MCF 10A (cell line): ENCODE measurements around the gene NFATC1. TPM values are rescaled to one million over a fixed set of nuclear protein-coding genes. Genes with fewer than 3 reads are reported as not detected.

ENCODE experiments used
- BruUV-seq: library from RNA; stranded (reverse); fragments of 400-500 nt; replicated peaks from 2 replicates; lab custom pipeline; 2021; lab: Mats Ljungman, UMichigan
- CTCF ChIA-PET: fragments of 300-600 bp; sonication (Branson Sonifier 250); formaldehyde crosslinking; extraction: SDS; loops from one replicate; lab custom pipeline; 2021; ENCODE audit warnings: antibody characterized with exemption, inconsistent platforms; lab: Yijun Ruan, JAX
- POLR2A ChIA-PET: fragments of 300-600, 350-650 bp; sonication (Branson Sonifier 250); formaldehyde crosslinking; extraction: SDS; loops from one replicate; lab custom pipeline; 2020; ENCODE audit warnings: antibody characterized with exemption, inconsistent platforms; lab: Yijun Ruan, JAX
- DNase-seq: peaks from one replicate; pipeline ENCODE4 v3.0.0-alpha.2; 2018; ENCODE audit not compliant: unreplicated experiment
- H3K27ac Mint-ChIP-seq: one replicate; pipeline ENCODE4 v1.8.0; 2022; ENCODE audit warnings: mild to moderate bottlenecking, low read depth, mixed read lengths; ENCODE audit not compliant: unreplicated experiment
- H3K27me3 Mint-ChIP-seq: one replicate; pipeline ENCODE4 v1.8.0; 2022; ENCODE audit warnings: mixed read lengths; ENCODE audit not compliant: insufficient read depth, unreplicated experiment
- H3K36me3 Mint-ChIP-seq: one replicate; pipeline ENCODE4 v1.8.0; 2022; ENCODE audit warnings: mild to moderate bottlenecking, moderate library complexity, mixed read lengths; ENCODE audit not compliant: insufficient read depth, unreplicated experiment
- H3K4me1 Mint-ChIP-seq: one replicate; pipeline ENCODE4 v1.8.0; 2022; ENCODE audit warnings: mixed read lengths; ENCODE audit not compliant: insufficient read depth, unreplicated experiment
- H3K4me3 Mint-ChIP-seq: one replicate; pipeline ENCODE4 v1.8.0; 2022; ENCODE audit warnings: mild to moderate bottlenecking, moderate library complexity, mixed read lengths; ENCODE audit not compliant: unreplicated experiment
- H3K9me3 Mint-ChIP-seq: one replicate; pipeline ENCODE4 v1.8.0; 2022; ENCODE audit warnings: mixed read lengths; ENCODE audit not compliant: unreplicated experiment
- intact Hi-C: fragments of 100-400 bp; cut with micrococcal nuclease; formaldehyde crosslinking; loops from 2 replicates; pipeline ENCODE4 v1.14.1; 2022
- total RNA-seq: library from RNA; stranded (reverse); gene quantifications from 2 replicates; pipeline ENCODE4 v1.2.3, GENCODE V29; 2022
- TF ChIP-seq, protein P1 (sequence below): fragments of 200-600 bp; IDR thresholded peaks from one replicate; pipeline ENCODE4 v1.8.0; 2022; ENCODE audit warnings: antibody characterized with exemption, mild to moderate bottlenecking; ENCODE audit not compliant: unreplicated experiment

NFATC1 gene
- total RNA-seq, 1 experiment from 2014 or later = 2.0 TPM

DNA sequence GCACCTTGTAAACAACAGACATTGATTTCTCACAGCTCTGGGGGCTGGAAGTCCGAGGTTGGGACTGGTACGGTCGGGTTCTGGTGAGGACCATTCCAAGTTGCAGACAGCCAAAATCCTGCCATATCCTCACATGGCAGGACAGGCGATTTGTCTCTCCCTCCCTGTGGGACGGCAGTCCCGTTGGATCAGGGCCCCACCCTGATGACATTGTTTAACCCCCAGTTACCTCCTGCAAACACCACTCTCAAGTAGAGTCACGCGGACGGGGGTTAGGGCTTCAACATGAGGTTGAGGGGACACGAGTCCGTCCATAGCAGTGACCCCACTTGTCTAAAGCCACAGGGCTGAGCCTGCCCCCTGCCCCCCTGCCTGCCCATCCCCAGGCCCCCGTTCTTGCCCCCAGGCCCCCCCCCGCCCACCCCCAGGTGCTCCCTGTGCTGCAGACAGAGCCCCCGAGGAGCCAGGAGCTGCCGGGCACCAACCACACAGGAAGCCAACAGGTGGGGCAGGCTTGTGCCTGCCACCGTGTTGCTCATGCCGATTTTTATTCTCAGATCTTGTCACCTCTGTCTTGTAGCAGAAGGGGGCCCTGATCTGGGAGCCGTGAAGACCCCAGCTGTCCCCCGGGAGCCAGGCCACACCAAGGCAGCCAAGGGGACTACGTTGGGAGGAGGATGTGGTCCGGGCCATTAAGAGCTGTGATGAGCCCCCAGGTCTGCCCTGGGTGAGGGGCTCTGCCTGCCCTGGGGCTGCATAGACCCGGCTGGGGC is 82.2 kb downstream of the NFATC1 start:
- DNase-seq = no peak
- Mint-ChIP-seq H3K27me3 (no peaks in the 10 kb centered on the region), H3K9me3 (no peaks in the 10 kb centered on the region), H3K36me3 (peaks cover 3% of the 10 kb centered on the region), H3K27ac (no peak overlapping the region), H3K4me1 (no peaks in the 10 kb centered on the region), H3K4me3 (no peak overlapping the region)
- CTCF ChIA-PET = no interaction called here
- POLR2A ChIA-PET = no interaction called here
- no TSS peak for BruUV-seq
- TF ChIP-seq, protein P1, sequence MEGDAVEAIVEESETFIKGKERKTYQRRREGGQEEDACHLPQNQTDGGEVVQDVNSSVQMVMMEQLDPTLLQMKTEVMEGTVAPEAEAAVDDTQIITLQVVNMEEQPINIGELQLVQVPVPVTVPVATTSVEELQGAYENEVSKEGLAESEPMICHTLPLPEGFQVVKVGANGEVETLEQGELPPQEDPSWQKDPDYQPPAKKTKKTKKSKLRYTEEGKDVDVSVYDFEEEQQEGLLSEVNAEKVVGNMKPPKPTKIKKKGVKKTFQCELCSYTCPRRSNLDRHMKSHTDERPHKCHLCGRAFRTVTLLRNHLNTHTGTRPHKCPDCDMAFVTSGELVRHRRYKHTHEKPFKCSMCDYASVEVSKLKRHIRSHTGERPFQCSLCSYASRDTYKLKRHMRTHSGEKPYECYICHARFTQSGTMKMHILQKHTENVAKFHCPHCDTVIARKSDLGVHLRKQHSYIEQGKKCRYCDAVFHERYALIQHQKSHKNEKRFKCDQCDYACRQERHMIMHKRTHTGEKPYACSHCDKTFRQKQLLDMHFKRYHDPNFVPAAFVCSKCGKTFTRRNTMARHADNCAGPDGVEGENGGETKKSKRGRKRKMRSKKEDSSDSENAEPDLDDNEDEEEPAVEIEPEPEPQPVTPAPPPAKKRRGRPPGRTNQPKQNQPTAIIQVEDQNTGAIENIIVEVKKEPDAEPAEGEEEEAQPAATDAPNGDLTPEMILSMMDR = no peak
- intact Hi-C loops = no loop called here

- intact Hi-C loops = no loop called here
- H3K27ac Mint-ChIP-seq = no peak overlapping the region
- H3K27me3 Mint-ChIP-seq = no peaks in the 10 kb centered on the region
- H3K4me1 Mint-ChIP-seq = no peaks in the 10 kb centered on the region
- TF ChIP-seq, protein P1 = no peak
- no peaks in the 10 kb centered on the region for H3K9me3 Mint-ChIP-seq
- ChIA-PET POLR2A (no interaction called here), CTCF (interaction anchor here (0.6 to 1.3 kb wide), 2 partner anchors 19 to 149 kb away, joined by 3 read pairs; no protein-coding TSS in a partner anchor)
- BruUV-seq = no TSS peak
- no peaks in the 10 kb centered on the region for H3K36me3 Mint-ChIP-seq
- no peak overlapping the region for H3K4me3 Mint-ChIP-seq
- no peak for DNase-seq
Observed at GRCh38 chr18:79478484-79479115, 82.9 kb downstream of the NFATC1 start.

DNA sequence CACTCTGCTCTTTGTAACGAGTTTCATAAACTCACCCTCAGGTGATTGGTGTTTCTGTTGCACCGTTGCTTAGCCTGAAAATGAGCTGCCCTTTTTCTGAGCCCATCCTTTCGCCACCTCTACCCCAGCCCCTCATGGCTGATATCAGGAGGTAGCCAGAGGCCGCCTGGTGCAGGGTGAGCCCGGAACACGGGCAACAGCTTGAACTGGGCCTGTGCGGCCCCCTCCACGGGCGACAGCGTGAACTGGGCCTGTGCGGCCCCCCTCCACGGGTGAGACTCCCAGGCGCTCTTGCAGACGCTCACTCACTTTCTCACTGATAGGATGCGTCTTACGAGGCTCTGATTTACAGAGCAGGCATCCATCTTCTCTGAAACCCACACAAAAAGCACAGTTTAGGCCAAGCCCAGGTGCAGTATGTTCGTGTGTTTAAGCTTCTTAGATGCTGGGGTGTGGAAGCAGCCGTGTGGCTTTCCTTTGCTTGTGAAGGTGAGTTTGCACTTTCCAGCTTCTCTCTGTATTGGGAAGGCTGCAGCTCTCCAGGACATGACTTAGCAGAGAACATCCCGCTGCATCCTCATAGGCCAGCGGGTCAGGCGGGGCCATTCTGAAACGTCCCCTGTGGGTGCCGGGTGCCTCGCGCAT is 83.5 kb downstream of the NFATC1 start:
- intact Hi-C loops = no loop called here
- Mint-ChIP-seq H3K9me3 (no peaks in the 10 kb centered on the region), H3K27ac (no peak overlapping the region), H3K4me1 (no peaks in the 10 kb centered on the region), H3K36me3 (no peaks in the 10 kb centered on the region), H3K4me3 (no peak overlapping the region), H3K27me3 (no peaks in the 10 kb centered on the region)
- TF ChIP-seq, protein P1 = no peak
- POLR2A ChIA-PET = no interaction called here
- CTCF ChIA-PET = interaction anchor here (0.6 to 1.3 kb wide), 3 partner anchors 18 to 148 kb away, joined by 3 read pairs; no protein-coding TSS in a partner anchor
- BruUV-seq = no TSS peak
- DNase-seq = no peak

DNA sequence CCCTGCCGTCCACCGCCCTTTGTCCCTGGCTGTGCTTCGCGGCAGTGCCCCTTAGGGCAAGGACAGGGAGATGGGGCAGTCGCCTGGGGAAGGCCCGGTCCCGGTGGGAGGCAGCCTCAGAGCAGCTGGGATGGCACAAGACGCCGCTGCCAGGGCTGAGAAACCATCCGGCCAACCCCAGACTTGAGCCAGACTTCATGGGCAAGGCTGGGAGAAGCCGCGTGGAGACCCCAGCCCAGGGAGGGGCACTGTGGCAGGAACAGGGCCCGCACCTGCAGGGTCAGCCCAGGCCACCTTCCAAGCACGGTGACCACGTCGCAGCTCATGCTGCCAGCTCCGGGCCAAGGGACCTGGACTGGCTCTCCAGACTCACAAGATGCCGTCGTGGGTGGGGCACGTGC is 84.0 kb downstream of the NFATC1 start:
- no peaks in the 10 kb centered on the region for H3K9me3 Mint-ChIP-seq
- H3K27ac Mint-ChIP-seq = no peak overlapping the region
- H3K36me3 Mint-ChIP-seq = no peaks in the 10 kb centered on the region
- ChIA-PET CTCF (interaction anchor here (0.9 to 1.3 kb wide), 2 partner anchors 18 to 98 kb away, joined by 3 read pairs; no protein-coding TSS in a partner anchor), POLR2A (no interaction called here)
- H3K4me3 Mint-ChIP-seq = no peak overlapping the region
- H3K4me1 Mint-ChIP-seq = no peaks in the 10 kb centered on the region
- no TSS peak for BruUV-seq
- no peak for DNase-seq
- H3K27me3 Mint-ChIP-seq = no peaks in the 10 kb centered on the region
- intact Hi-C loops = no loop called here
- TF ChIP-seq, protein P1 = no peak
